Panc1 (cell line): ENCODE data around the gene EEF1A2. TPM values are rescaled to one million over a fixed set of nuclear protein-coding genes. Genes with fewer than 3 reads are reported as not detected.

ENCODE experiments used
- ATAC-seq: fragments of 200-7000 bp; cut with Tn5 transposase; 2 replicates; pipeline ENCODE4 v1.9.1; 2020; ENCODE audit warnings: mild to moderate bottlenecking, moderate library complexity
- BruUV-seq: library from RNA; stranded (reverse); fragments of 400-500 nt; replicated peaks from 2 replicates; lab custom pipeline; 2021; lab: Mats Ljungman, UMichigan
- CTCF ChIA-PET: fragments of 300-600 bp; sonication (Branson Sonifier 250); formaldehyde crosslinking; loops from one replicate; lab custom pipeline; 2022; ENCODE audit warnings: antibody characterized with exemption; lab: Charles Lee
- POLR2A ChIA-PET: fragments of 300-600 bp; sonication (Branson Sonifier 250); formaldehyde crosslinking; loops from one replicate; lab custom pipeline; 2022; ENCODE audit warnings: antibody characterized with exemption; lab: Charles Lee
- DNase-seq: peaks from one replicate; pipeline ENCODE4 v3.0.0-alpha.2; 2010; ENCODE audit warnings: low read depth, low spot score
- H3K27ac ChIP-seq: 2 replicates; pipeline ENCODE4 v1.5.1; 2011; ENCODE audit warnings: mild to moderate bottlenecking, low read length, inconsistent platforms
- H3K27me3 ChIP-seq: fragments of 200-500 bp; sonication (Bioruptor generic); 2 replicates; pipeline ENCODE4 v1.6.0; 2014; ENCODE audit warnings: low read length, inconsistent platforms; ENCODE audit not compliant: control insufficient read depth, insufficient read depth
- H3K36me3 ChIP-seq: fragments of 200-500 bp; sonication (Bioruptor generic); 2 replicates; pipeline ENCODE4 v1.5.1; 2014; ENCODE audit warnings: inconsistent platforms, mild to moderate bottlenecking, low read length, moderate library complexity; ENCODE audit not compliant: control insufficient read depth, insufficient read depth
- H3K4me1 ChIP-seq: 2 replicates; pipeline ENCODE4 v1.5.1; 2011; ENCODE audit warnings: inconsistent platforms, mild to moderate bottlenecking, low read length, moderate library complexity; ENCODE audit not compliant: control insufficient read depth, insufficient read depth
- H3K4me3 ChIP-seq, 2 experiments: 2 replicates each; pipeline ENCODE4 v1.5.1; 2011 to 2012; ENCODE audit warnings: low read depth in 2 of 2, low read length in 2 of 2, mild to moderate bottlenecking in 2 of 2, inconsistent platforms in 1 of 2, moderate library complexity in 1 of 2
- H3K9me3 ChIP-seq: fragments of 200-500 bp; sonication (Bioruptor generic); 2 replicates; pipeline ENCODE4 v1.5.1; 2014; ENCODE audit warnings: low read depth, mild to moderate bottlenecking, inconsistent platforms, low read length, moderate library complexity; ENCODE audit not compliant: control insufficient read depth, insufficient read depth
- POLR2AphosphoS5 ChIP-seq: IDR thresholded peaks from 2 replicates; pipeline ENCODE4 v1.6.1; 2012; ENCODE audit warnings: mild to moderate bottlenecking, low read depth, low read length, moderate library complexity
- SIN3A ChIP-seq: IDR thresholded peaks from 2 replicates; pipeline ENCODE4 v1.6.1; 2012; ENCODE audit warnings: low read depth, mild to moderate bottlenecking, low read length, moderate library complexity, borderline replicate concordance; ENCODE audit not compliant: insufficient read depth
- TCF7L2 ChIP-seq: IDR thresholded peaks from 2 replicates; pipeline ENCODE4 v1.6.1; 2011; ENCODE audit warnings: mild to moderate bottlenecking, low read depth, low read length, inconsistent platforms
- in situ Hi-C: cut with HindIII; loops from 2 replicates; pipeline ENCODE4 v1.10.0; 2016; ENCODE audit warnings: low sequenced_read_pairs, low pct_unique_long_range_greater_than_20kb
- intact Hi-C: fragments of 100-400 bp; cut with micrococcal nuclease; formaldehyde crosslinking; loops from one replicate; pipeline ENCODE4 v1.10.0; 2022; ENCODE audit not compliant: unreplicated experiment
- total RNA-seq: library from RNA; stranded (reverse); gene quantifications from one replicate; pipeline ENCODE4 v1.2.1, GENCODE V29; 2021; ENCODE audit not compliant: unreplicated experiment
- TF ChIP-seq, protein P1 (sequence below): fragments of 450-650 bp; IDR thresholded peaks from 2 replicates; pipeline ENCODE4 v1.5.1; 2017; ENCODE audit warnings: mild to moderate bottlenecking
- TF ChIP-seq, protein P2 (sequence below), 2 experiments: IDR thresholded peaks; 2 replicates each; pipeline ENCODE4 v1.6.1; 2011 to 2012; ENCODE audit warnings: low read depth in 2 of 2, control low read depth in 1 of 2, low read length in 1 of 2, mild to moderate bottlenecking in 1 of 2, moderate library complexity in 1 of 2; ENCODE audit not compliant: insufficient read depth in 1 of 2

The EEF1A2 gene
- total RNA-seq, 1 experiment from 2014 or later: 178 TPM

DNA sequence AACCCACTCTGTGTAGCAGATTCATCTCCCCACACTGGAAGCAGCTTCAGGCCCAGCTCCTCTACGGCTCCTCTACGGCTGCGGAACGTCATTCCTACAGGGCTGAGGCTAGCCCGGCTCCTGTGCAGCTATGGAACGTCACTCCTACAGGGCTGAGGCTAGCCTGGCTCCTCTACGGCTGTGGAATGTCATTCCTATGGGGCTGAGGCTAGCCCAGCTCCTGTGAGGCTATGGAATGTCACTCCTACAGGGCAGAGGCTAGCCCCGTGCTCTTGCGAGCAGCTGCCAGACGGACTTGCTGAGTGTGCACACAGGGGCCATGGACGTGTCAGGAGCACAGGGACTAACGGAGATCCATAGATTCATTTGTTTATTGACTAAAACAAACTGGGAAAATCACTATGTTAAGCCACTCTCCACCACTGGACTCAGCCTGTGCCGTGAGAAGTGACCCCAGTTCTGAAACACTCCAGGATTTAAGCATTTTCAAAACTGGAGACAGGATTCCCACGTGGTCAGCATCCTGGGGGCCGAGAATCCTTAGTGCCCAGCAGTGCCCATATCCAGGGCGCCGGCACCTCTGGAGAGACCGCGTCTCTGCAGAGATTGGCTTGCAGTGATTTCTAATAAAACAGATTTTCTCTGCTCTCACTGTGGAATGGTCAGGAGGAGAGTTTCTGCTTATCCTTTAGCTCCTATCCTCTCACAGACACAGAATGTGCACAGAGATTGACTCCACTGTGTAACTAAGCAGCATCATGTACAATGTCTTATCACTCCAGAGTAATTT, 31.4 kb downstream of the EEF1A2 start:
- H3K4me1 ChIP-seq: peaks cover 3% of the 10 kb centered on the region; the same call in 1 of the 2 replicates
- CTCF ChIA-PET: no interaction called here
- TF ChIP-seq TCF7L2: no peak
- TF ChIP-seq SIN3A: no peak
- TF ChIP-seq, protein P1, sequence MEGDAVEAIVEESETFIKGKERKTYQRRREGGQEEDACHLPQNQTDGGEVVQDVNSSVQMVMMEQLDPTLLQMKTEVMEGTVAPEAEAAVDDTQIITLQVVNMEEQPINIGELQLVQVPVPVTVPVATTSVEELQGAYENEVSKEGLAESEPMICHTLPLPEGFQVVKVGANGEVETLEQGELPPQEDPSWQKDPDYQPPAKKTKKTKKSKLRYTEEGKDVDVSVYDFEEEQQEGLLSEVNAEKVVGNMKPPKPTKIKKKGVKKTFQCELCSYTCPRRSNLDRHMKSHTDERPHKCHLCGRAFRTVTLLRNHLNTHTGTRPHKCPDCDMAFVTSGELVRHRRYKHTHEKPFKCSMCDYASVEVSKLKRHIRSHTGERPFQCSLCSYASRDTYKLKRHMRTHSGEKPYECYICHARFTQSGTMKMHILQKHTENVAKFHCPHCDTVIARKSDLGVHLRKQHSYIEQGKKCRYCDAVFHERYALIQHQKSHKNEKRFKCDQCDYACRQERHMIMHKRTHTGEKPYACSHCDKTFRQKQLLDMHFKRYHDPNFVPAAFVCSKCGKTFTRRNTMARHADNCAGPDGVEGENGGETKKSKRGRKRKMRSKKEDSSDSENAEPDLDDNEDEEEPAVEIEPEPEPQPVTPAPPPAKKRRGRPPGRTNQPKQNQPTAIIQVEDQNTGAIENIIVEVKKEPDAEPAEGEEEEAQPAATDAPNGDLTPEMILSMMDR: no peak
- TF ChIP-seq POLR2AphosphoS5: no peak
- TF ChIP-seq, protein P2, sequence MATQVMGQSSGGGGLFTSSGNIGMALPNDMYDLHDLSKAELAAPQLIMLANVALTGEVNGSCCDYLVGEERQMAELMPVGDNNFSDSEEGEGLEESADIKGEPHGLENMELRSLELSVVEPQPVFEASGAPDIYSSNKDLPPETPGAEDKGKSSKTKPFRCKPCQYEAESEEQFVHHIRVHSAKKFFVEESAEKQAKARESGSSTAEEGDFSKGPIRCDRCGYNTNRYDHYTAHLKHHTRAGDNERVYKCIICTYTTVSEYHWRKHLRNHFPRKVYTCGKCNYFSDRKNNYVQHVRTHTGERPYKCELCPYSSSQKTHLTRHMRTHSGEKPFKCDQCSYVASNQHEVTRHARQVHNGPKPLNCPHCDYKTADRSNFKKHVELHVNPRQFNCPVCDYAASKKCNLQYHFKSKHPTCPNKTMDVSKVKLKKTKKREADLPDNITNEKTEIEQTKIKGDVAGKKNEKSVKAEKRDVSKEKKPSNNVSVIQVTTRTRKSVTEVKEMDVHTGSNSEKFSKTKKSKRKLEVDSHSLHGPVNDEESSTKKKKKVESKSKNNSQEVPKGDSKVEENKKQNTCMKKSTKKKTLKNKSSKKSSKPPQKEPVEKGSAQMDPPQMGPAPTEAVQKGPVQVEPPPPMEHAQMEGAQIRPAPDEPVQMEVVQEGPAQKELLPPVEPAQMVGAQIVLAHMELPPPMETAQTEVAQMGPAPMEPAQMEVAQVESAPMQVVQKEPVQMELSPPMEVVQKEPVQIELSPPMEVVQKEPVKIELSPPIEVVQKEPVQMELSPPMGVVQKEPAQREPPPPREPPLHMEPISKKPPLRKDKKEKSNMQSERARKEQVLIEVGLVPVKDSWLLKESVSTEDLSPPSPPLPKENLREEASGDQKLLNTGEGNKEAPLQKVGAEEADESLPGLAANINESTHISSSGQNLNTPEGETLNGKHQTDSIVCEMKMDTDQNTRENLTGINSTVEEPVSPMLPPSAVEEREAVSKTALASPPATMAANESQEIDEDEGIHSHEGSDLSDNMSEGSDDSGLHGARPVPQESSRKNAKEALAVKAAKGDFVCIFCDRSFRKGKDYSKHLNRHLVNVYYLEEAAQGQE (IDR thresholded peaks at IDR 0.05; ENCODE audit: insufficient read depth in 1 of 2, low read depth in 2 of 2, low read length in 1 of 2): no peak
- no peak for ATAC-seq
- no TSS peak for BruUV-seq
- POLR2A ChIA-PET: no interaction called here
- H3K36me3 ChIP-seq: no peaks in the 10 kb centered on the region; the same call in 1 of the 2 replicates
- H3K27me3 ChIP-seq: no peaks in the 10 kb centered on the region
- no peak overlapping the region for H3K27ac ChIP-seq
- H3K9me3 ChIP-seq: no peaks in the 10 kb centered on the region
- in situ Hi-C loops (no loop called here), intact Hi-C loops (no loop called here)
- DNase-seq: no peak
- H3K4me3 ChIP-seq: no peak overlapping the region

DNA sequence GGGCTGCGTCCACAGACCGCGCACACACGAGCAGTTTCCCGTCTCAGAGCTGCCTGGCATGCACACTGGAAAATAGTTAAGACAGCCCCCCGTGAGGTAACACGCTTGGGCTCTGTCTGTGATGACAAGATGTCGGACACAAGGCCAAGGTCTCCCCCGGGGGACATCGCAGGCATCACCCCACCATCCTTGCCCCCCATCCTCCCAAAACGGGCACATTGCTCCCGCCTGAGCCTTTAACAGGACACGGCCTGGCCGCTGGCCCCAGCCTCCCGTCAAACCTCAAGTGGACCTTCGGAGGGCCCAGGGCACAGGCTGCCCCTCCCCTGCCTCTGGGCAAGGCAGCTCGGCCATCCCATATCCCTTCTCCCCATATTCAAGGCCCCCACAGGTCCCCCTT, 32.0 kb downstream of the EEF1A2 start:
- in situ Hi-C loops: no loop called here
- Histone ChIP-seq H3K4me3 (no peak overlapping the region), H3K27me3 (no peaks in the 10 kb centered on the region), H3K27ac (no peak overlapping the region), H3K4me1 (peaks cover 3% of the 10 kb centered on the region; the same call in 1 of the 2 replicates), H3K9me3 (no peaks in the 10 kb centered on the region), H3K36me3 (no peaks in the 10 kb centered on the region)
- POLR2A ChIA-PET: no interaction called here
- ATAC-seq (no peak), DNase-seq (no peak)
- intact Hi-C loops: no loop called here
- TF ChIP-seq TCF7L2 (no peak), POLR2AphosphoS5 (no peak), SIN3A (no peak)
- TF ChIP-seq, protein P2 (IDR thresholded peaks at IDR 0.05; ENCODE audit: insufficient read depth in 1 of 2, low read depth in 2 of 2, low read length in 1 of 2): no peak
- TF ChIP-seq, protein P1: no peak
- no TSS peak for BruUV-seq
- CTCF ChIA-PET: no interaction called here
